Measurements from ENCODE around the gene KIF12. TPM values are rescaled to one million over a fixed set of nuclear protein-coding genes. Genes with fewer than 3 reads are reported as not detected.
A peak's percentile ranks its signal among the peaks of the same experiment; 100 is the strongest.

KIF12 gene
- total and polyA plus RNA-seq, 2 of the 13 experiments (the other 11 are each of a cell fraction or from before 2014, with no cell fraction given): 1.8 to 12.5 TPM

GRCh38 chr9:114108016-114108833 is 9.1 kb upstream of the KIF12 start (continued):
- TF ChIP-seq ZNF574 (CRISPR knock-in tag; IDR thresholded peaks at IDR 0.05) (peak; percentile 63; the same call in 1 of the 2 replicates), FOSL2 (CRISPR knock-in tag; IDR thresholded peaks at IDR 0.05) (peak; percentile 65), BRF2 (CRISPR knock-in tag; IDR thresholded peaks at IDR 0.05) (no peak), ZNF205 (CRISPR knock-in tag; IDR thresholded peaks at IDR 0.05) (0 out of 2 replicates have a peak, but pooled peaks have one; percentile 41), SOX6 (IDR thresholded peaks at IDR 0.05) (no peak), SOX6 (CRISPR knock-in tag; IDR thresholded peaks at IDR 0.05) (peak; percentile 69), ISL2 (CRISPR knock-in tag; IDR thresholded peaks at IDR 0.05) (peak; percentile 71; the same call in 1 of the 2 replicates), NFIC (IDR thresholded peaks at IDR 0.05; ENCODE audit: low read length) (no peak), TOPORS (CRISPR knock-in tag; IDR thresholded peaks at IDR 0.05) (peak; percentile 28; the same call in 1 of the 2 replicates), ZNF280B (CRISPR knock-in tag; IDR thresholded peaks at IDR 0.05; ENCODE audit: borderline replicate concordance) (peak; percentile 22; the same call in 1 of the 2 replicates), PREB (CRISPR knock-in tag; IDR thresholded peaks at IDR 0.05) (no peak), SIN3B (IDR thresholded peaks at IDR 0.05; ENCODE audit: low read length) (0 out of 2 replicates have a peak, but pooled peaks have one; percentile 42), MYNN (CRISPR knock-in tag; IDR thresholded peaks at IDR 0.05; ENCODE audit: low read depth) (0 out of 2 replicates have a peak, but pooled peaks have one; percentile 68), ZMAT5 (CRISPR knock-in tag; IDR thresholded peaks at IDR 0.05; ENCODE audit: borderline replicate concordance, low read depth) (no peak), SALL2 (CRISPR knock-in tag; IDR thresholded peaks at IDR 0.05) (peak; percentile 85; the same call in 1 of the 2 replicates), ZNF709 (CRISPR knock-in tag; IDR thresholded peaks at IDR 0.05) (peak; percentile 34; the same call in 1 of the 2 replicates), ZNF337 (CRISPR knock-in tag; IDR thresholded peaks at IDR 0.05; ENCODE audit: borderline replicate concordance, low read depth) (peak; percentile 57; the same call in 1 of the 2 replicates), NFE2 (CRISPR knock-in tag; IDR thresholded peaks at IDR 0.05) (no peak), MEIS1 (CRISPR knock-in tag; IDR thresholded peaks at IDR 0.05; ENCODE audit: borderline replicate concordance) (0 out of 2 replicates have a peak, but pooled peaks have one; percentile 45), TARDBP (CRISPR knock-in tag; IDR thresholded peaks at IDR 0.05) (0 out of 2 replicates have a peak, but pooled peaks have one; percentile 13), ZSCAN9 (CRISPR knock-in tag; IDR thresholded peaks at IDR 0.05; ENCODE audit: borderline replicate concordance) (peak; percentile 29; the same call in 1 of the 2 replicates), CEBPG (CRISPR knock-in tag; IDR thresholded peaks at IDR 0.05) (peak; percentile 61), ELF4 (CRISPR knock-in tag; IDR thresholded peaks at IDR 0.05; ENCODE audit: borderline replicate concordance) (no peak)
